ENCODE measurements around the gene HAGH. TPM values are rescaled to one million over a fixed set of nuclear protein-coding genes. Genes with fewer than 3 reads are reported as not detected.

HAGH gene
- total RNA-seq, 1 experiment from 2014 or later: 36.0 TPM

DNA sequence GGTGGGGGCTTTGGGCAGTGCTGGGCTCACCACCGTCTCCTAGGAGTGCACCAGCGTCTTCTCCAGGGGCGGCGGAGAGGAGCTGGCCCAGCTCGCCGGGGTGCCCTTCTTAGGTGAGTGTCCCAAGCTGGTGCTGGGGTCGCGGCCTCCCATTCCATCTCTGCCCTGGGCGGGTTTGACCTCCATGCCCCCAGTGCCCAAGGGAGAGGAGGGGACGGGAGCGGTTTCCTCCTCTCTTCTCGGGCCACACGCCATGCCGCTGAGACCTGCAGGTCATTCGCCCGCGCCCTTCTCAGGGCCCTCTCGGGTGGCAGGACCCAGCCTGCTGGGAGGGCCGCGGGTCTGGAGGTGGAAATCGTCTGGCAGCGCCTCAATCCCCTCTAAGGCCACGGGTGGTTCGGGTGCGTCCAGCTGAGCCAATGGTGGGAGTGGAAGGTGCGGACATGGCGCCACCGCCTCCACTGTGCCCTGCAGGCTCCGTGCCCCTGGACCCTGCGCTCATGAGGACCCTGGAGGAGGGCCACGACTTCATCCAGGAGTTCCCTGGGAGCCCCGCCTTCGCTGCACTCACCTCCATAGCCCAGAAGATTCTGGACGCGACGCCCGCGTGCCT lies 38.4 kb downstream of the HAGH start:
- Mint-ChIP-seq H3K4me3 (no peak overlapping the region), H3K4me1 (no peaks in the 10 kb centered on the region), H3K36me3 (peaks cover 5% of the 10 kb centered on the region), H3K27ac (no peak overlapping the region), H3K9me3 (no peaks in the 10 kb centered on the region), H3K27me3 (ENCODE audit: low read depth) (no peaks in the 10 kb centered on the region)
- ChIA-PET CTCF (interaction anchor here (1.5 kb wide), 1 partner anchor 144 kb away, joined by 3 read pairs; no protein-coding TSS in a partner anchor), POLR2A (no interaction called here)
- no peak for TF ChIP-seq SMAD3 (CRISPR knock-in tag; IDR thresholded peaks at IDR 0.05; ENCODE audit: borderline replicate concordance)
- no peak for TF ChIP-seq MYBL2 (CRISPR knock-in tag; IDR thresholded peaks at IDR 0.05)
- TF ChIP-seq FOXJ3 (CRISPR knock-in tag; IDR thresholded peaks at IDR 0.05; ENCODE audit: borderline replicate concordance): no peak
- TF ChIP-seq, protein P1, sequence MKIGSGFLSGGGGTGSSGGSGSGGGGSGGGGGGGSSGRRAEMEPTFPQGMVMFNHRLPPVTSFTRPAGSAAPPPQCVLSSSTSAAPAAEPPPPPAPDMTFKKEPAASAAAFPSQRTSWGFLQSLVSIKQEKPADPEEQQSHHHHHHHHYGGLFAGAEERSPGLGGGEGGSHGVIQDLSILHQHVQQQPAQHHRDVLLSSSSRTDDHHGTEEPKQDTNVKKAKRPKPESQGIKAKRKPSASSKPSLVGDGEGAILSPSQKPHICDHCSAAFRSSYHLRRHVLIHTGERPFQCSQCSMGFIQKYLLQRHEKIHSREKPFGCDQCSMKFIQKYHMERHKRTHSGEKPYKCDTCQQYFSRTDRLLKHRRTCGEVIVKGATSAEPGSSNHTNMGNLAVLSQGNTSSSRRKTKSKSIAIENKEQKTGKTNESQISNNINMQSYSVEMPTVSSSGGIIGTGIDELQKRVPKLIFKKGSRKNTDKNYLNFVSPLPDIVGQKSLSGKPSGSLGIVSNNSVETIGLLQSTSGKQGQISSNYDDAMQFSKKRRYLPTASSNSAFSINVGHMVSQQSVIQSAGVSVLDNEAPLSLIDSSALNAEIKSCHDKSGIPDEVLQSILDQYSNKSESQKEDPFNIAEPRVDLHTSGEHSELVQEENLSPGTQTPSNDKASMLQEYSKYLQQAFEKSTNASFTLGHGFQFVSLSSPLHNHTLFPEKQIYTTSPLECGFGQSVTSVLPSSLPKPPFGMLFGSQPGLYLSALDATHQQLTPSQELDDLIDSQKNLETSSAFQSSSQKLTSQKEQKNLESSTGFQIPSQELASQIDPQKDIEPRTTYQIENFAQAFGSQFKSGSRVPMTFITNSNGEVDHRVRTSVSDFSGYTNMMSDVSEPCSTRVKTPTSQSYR (CRISPR knock-in tag; IDR thresholded peaks at IDR 0.05): no peak
- TF ChIP-seq, protein P2, sequence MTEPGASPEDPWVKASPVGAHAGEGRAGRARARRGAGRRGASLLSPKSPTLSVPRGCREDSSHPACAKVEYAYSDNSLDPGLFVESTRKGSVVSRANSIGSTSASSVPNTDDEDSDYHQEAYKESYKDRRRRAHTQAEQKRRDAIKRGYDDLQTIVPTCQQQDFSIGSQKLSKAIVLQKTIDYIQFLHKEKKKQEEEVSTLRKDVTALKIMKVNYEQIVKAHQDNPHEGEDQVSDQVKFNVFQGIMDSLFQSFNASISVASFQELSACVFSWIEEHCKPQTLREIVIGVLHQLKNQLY (CRISPR knock-in tag; IDR thresholded peaks at IDR 0.05): no peak
- TF ChIP-seq, protein P3, sequence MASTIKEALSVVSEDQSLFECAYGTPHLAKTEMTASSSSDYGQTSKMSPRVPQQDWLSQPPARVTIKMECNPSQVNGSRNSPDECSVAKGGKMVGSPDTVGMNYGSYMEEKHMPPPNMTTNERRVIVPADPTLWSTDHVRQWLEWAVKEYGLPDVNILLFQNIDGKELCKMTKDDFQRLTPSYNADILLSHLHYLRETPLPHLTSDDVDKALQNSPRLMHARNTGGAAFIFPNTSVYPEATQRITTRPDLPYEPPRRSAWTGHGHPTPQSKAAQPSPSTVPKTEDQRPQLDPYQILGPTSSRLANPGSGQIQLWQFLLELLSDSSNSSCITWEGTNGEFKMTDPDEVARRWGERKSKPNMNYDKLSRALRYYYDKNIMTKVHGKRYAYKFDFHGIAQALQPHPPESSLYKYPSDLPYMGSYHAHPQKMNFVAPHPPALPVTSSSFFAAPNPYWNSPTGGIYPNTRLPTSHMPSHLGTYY (CRISPR knock-in tag; IDR thresholded peaks at IDR 0.05): no peak
- TF ChIP-seq GABPB1 (CRISPR knock-in tag; IDR thresholded peaks at IDR 0.05): no peak
- no peak for TF ChIP-seq ZNF396 (CRISPR knock-in tag; IDR thresholded peaks at IDR 0.05; ENCODE audit: borderline replicate concordance)
- TF ChIP-seq, protein P4, sequence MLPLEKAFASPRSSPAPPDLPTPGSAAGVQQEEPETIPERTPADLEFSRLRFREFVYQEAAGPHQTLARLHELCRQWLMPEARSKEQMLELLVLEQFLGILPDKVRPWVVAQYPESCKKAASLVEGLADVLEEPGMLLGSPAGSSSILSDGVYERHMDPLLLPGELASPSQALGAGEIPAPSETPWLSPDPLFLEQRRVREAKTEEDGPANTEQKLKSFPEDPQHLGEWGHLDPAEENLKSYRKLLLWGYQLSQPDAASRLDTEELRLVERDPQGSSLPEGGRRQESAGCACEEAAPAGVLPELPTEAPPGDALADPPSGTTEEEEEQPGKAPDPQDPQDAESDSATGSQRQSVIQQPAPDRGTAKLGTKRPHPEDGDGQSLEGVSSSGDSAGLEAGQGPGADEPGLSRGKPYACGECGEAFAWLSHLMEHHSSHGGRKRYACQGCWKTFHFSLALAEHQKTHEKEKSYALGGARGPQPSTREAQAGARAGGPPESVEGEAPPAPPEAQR (CRISPR knock-in tag; IDR thresholded peaks at IDR 0.05): no peak
- TF ChIP-seq EMX1 (CRISPR knock-in tag; IDR thresholded peaks at IDR 0.05): no peak
- ATAC-seq (no peak), DNase-seq (ENCODE audit: low spot score) (no peak)

DNA sequence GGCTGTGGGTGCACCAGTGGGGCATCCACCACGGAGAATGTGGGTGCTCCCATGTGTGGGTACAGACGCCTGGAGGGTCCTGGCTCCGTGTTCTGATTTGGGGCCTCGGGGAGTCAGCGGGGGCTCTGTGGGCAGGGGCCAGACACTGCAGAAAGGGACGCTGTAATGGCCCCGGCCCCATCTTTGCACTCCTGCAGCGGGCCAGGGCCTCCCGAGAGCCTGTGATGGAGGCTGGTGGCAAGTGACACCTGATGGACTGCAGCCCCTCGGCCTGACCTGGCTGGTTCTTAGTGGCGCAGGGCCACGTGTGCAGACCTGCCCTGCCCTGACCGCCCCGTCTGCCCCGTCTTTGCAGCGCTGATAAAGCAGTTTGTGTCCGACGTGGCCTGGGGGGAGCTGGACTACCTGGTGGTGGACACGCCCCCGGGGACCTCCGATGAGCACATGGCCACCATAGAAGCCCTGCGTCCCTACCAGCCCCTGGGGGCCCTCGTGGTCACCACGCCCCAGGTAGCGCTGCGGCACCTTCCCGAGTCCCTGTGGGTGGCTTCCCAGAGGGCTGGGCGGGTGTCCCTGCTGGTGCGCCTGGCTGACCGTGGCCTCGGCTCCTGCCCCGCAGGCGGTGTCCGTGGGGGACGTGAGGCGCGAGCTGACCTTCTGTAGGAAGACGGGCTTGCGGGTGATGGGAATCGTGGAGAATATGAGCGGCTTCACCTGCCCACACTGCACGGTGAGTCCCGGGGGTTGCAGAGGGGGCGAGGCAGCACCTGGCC lies 39.1 kb downstream of the HAGH start:
- Mint-ChIP-seq H3K27me3 (ENCODE audit: low read depth) (no peaks in the 10 kb centered on the region), H3K4me3 (no peak overlapping the region), H3K9me3 (no peaks in the 10 kb centered on the region), H3K36me3 (peaks cover 5% of the 10 kb centered on the region), H3K27ac (no peak overlapping the region), H3K4me1 (no peaks in the 10 kb centered on the region)
- ChIA-PET CTCF (interaction anchor here (1.5 kb wide), 1 partner anchor 145 kb away, joined by 3 read pairs; no protein-coding TSS in a partner anchor), POLR2A (no interaction called here)
- TF ChIP-seq, protein P5, sequence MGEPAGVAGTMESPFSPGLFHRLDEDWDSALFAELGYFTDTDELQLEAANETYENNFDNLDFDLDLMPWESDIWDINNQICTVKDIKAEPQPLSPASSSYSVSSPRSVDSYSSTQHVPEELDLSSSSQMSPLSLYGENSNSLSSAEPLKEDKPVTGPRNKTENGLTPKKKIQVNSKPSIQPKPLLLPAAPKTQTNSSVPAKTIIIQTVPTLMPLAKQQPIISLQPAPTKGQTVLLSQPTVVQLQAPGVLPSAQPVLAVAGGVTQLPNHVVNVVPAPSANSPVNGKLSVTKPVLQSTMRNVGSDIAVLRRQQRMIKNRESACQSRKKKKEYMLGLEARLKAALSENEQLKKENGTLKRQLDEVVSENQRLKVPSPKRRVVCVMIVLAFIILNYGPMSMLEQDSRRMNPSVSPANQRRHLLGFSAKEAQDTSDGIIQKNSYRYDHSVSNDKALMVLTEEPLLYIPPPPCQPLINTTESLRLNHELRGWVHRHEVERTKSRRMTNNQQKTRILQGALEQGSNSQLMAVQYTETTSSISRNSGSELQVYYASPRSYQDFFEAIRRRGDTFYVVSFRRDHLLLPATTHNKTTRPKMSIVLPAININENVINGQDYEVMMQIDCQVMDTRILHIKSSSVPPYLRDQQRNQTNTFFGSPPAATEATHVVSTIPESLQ (CRISPR knock-in tag; IDR thresholded peaks at IDR 0.05): no peak
- no peak for TF ChIP-seq ZNF263 (CRISPR knock-in tag; IDR thresholded peaks at IDR 0.05; ENCODE audit: low read depth)
- TF ChIP-seq JAZF1 (CRISPR knock-in tag; IDR thresholded peaks at IDR 0.05): no peak
- TF ChIP-seq ZNF671 (CRISPR knock-in tag; IDR thresholded peaks at IDR 0.05): no peak
- TF ChIP-seq, protein P6, sequence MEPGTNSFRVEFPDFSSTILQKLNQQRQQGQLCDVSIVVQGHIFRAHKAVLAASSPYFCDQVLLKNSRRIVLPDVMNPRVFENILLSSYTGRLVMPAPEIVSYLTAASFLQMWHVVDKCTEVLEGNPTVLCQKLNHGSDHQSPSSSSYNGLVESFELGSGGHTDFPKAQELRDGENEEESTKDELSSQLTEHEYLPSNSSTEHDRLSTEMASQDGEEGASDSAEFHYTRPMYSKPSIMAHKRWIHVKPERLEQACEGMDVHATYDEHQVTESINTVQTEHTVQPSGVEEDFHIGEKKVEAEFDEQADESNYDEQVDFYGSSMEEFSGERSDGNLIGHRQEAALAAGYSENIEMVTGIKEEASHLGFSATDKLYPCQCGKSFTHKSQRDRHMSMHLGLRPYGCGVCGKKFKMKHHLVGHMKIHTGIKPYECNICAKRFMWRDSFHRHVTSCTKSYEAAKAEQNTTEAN (CRISPR knock-in tag; IDR thresholded peaks at IDR 0.05): no peak
- TF ChIP-seq, protein P2 (CRISPR knock-in tag; IDR thresholded peaks at IDR 0.05): no peak
- no peak for TF ChIP-seq NR2C2 (CRISPR knock-in tag; IDR thresholded peaks at IDR 0.05)
- no peak for TF ChIP-seq ESRRA (CRISPR knock-in tag; IDR thresholded peaks at IDR 0.05; ENCODE audit: borderline replicate concordance)
- TF ChIP-seq ETV6 (CRISPR knock-in tag; IDR thresholded peaks at IDR 0.05): no peak
- TF ChIP-seq, protein P7, sequence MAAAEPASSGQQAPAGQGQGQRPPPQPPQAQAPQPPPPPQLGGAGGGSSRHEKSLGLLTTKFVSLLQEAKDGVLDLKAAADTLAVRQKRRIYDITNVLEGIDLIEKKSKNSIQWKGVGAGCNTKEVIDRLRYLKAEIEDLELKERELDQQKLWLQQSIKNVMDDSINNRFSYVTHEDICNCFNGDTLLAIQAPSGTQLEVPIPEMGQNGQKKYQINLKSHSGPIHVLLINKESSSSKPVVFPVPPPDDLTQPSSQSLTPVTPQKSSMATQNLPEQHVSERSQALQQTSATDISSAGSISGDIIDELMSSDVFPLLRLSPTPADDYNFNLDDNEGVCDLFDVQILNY (CRISPR knock-in tag; IDR thresholded peaks at IDR 0.05): no peak
- TF ChIP-seq TCF7 (CRISPR knock-in tag; IDR thresholded peaks at IDR 0.05; ENCODE audit: low read depth): no peak
- no peak for ATAC-seq
- no peak for DNase-seq (ENCODE audit: low spot score)

All from WTC11 (cell line).